ENCODE measurements around the gene ILF2.

ILF2 gene

DNA sequence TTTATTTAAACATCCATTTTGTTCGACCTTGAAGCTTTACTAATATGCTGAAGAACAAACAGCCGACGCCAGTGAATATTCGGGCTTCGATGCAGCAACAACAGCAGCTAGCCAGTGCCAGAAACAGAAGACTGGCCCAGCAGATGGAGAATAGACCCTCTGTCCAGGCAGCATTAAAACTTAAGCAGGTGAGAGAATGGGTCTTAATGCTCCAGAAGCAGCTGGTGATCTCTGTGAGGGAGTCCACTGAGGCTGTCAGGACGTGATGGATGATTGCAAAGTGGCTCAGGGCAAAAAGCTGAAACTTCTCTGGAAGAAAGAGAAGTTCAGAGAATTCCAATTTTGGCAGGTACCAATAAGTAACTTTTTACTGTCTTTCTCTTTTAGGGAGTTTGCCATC, 32.5 kb downstream of the ILF2 start:
- no peak for DNase-seq (ENCODE audit: low read depth in 1 of 2, low spot score in 1 of 2)
- H3K4me3 ChIP-seq (replicated peaks; ENCODE audit: insufficient read depth, low read length) = no peak overlapping the region
- TF ChIP-seq GABPA (IDR thresholded peaks at IDR 0.05; ENCODE audit: low read depth) (no peak), POLR2AphosphoS5 (IDR thresholded peaks at IDR 0.05; ENCODE audit: low read depth) (no peak), SPI1 (IDR thresholded peaks at IDR 0.05; ENCODE audit: borderline replicate concordance, low read depth) (no peak)
- TF ChIP-seq, protein P1, sequence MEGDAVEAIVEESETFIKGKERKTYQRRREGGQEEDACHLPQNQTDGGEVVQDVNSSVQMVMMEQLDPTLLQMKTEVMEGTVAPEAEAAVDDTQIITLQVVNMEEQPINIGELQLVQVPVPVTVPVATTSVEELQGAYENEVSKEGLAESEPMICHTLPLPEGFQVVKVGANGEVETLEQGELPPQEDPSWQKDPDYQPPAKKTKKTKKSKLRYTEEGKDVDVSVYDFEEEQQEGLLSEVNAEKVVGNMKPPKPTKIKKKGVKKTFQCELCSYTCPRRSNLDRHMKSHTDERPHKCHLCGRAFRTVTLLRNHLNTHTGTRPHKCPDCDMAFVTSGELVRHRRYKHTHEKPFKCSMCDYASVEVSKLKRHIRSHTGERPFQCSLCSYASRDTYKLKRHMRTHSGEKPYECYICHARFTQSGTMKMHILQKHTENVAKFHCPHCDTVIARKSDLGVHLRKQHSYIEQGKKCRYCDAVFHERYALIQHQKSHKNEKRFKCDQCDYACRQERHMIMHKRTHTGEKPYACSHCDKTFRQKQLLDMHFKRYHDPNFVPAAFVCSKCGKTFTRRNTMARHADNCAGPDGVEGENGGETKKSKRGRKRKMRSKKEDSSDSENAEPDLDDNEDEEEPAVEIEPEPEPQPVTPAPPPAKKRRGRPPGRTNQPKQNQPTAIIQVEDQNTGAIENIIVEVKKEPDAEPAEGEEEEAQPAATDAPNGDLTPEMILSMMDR (IDR thresholded peaks at IDR 0.05; ENCODE audit: insufficient read depth, low read length) = no peak
- TF ChIP-seq, protein P2, sequence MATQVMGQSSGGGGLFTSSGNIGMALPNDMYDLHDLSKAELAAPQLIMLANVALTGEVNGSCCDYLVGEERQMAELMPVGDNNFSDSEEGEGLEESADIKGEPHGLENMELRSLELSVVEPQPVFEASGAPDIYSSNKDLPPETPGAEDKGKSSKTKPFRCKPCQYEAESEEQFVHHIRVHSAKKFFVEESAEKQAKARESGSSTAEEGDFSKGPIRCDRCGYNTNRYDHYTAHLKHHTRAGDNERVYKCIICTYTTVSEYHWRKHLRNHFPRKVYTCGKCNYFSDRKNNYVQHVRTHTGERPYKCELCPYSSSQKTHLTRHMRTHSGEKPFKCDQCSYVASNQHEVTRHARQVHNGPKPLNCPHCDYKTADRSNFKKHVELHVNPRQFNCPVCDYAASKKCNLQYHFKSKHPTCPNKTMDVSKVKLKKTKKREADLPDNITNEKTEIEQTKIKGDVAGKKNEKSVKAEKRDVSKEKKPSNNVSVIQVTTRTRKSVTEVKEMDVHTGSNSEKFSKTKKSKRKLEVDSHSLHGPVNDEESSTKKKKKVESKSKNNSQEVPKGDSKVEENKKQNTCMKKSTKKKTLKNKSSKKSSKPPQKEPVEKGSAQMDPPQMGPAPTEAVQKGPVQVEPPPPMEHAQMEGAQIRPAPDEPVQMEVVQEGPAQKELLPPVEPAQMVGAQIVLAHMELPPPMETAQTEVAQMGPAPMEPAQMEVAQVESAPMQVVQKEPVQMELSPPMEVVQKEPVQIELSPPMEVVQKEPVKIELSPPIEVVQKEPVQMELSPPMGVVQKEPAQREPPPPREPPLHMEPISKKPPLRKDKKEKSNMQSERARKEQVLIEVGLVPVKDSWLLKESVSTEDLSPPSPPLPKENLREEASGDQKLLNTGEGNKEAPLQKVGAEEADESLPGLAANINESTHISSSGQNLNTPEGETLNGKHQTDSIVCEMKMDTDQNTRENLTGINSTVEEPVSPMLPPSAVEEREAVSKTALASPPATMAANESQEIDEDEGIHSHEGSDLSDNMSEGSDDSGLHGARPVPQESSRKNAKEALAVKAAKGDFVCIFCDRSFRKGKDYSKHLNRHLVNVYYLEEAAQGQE (IDR thresholded peaks at IDR 0.05; ENCODE audit: insufficient replicate concordance, low read depth) = no peak
- H3K27me3 ChIP-seq (ENCODE audit: insufficient read depth, poor library complexity, severe bottlenecking) = no peaks in the 10 kb centered on the region
- H3K27ac ChIP-seq (replicated peaks) = no peak overlapping the region

DNA sequence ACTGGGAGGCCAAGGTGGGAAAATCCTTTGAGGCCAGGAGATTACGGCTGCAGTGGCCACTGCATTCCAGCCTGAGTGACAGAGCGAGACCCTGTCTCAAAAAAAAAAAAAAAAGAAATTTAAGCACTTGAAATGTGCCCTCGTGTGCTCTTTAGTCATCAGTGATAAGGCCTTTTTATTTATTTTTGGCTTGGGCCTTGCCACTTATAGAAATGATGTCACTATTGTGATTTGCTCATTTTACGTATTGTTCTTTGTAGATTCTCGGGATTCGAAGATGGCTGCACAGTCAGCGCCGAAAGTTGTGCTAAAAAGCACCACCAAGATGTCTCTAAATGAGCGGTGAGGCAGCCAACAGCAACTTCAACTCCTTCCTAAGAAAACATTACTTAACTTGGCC, 34.5 kb downstream of the ILF2 start:
- Histone ChIP-seq H3K27ac (replicated peaks) (no peak overlapping the region), H3K27me3 (ENCODE audit: insufficient read depth, poor library complexity, severe bottlenecking) (no peaks in the 10 kb centered on the region), H3K4me3 (replicated peaks; ENCODE audit: insufficient read depth, low read length) (no peak overlapping the region)
- DNase-seq (ENCODE audit: low read depth in 1 of 2, low spot score in 1 of 2) = no peak
- TF ChIP-seq POLR2AphosphoS5 (IDR thresholded peaks at IDR 0.05; ENCODE audit: low read depth) = no peak
- TF ChIP-seq, protein P1 (IDR thresholded peaks at IDR 0.05; ENCODE audit: insufficient read depth, low read length) = no peak
- TF ChIP-seq, protein P2 (IDR thresholded peaks at IDR 0.05; ENCODE audit: insufficient replicate concordance, low read depth) = no peak
- no peak for TF ChIP-seq SPI1 (IDR thresholded peaks at IDR 0.05; ENCODE audit: borderline replicate concordance, low read depth)
- TF ChIP-seq GABPA (IDR thresholded peaks at IDR 0.05; ENCODE audit: low read depth) = no peak

DNA sequence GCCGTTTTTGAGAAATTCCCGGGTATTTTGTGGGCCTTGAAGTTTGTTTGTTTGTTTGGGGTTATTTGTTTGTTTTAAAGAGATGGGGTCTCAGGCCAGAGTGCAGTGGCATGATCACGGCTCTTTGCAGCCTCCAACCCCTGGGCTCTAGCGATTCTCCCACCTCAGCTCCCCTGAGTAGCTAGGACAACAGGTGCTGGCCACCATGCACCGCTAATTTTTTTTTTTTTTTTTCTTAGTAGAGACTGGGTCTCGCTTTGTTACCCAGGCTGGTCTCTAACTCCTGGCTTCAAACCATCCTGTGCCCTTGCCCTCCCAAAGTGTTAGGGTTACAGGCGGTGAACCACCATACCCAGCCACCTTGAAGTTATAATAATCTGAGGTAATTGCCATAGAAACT, 34.9 kb downstream of the ILF2 start:
- Histone ChIP-seq H3K27ac (replicated peaks) (no peak overlapping the region), H3K27me3 (ENCODE audit: insufficient read depth, poor library complexity, severe bottlenecking) (no peaks in the 10 kb centered on the region), H3K4me3 (replicated peaks; ENCODE audit: insufficient read depth, low read length) (peak overlapping the region; percentile 51; the same call in 1 of the 2 replicates)
- TF ChIP-seq, protein P2 (IDR thresholded peaks at IDR 0.05; ENCODE audit: insufficient replicate concordance, low read depth) = no peak
- no peak for TF ChIP-seq SPI1 (IDR thresholded peaks at IDR 0.05; ENCODE audit: borderline replicate concordance, low read depth)
- no peak for DNase-seq (ENCODE audit: low read depth in 1 of 2, low spot score in 1 of 2)
